IPS-11a (cell line): ENCODE results near the gene GNAO1.

Experiments
- H3K4me3 ChIP-seq: one replicate; pipeline ENCODE4 v1.5.1; 2013; ENCODE audit warnings: low read depth, low read length, control low read depth

Gene GNAO1

DNA sequence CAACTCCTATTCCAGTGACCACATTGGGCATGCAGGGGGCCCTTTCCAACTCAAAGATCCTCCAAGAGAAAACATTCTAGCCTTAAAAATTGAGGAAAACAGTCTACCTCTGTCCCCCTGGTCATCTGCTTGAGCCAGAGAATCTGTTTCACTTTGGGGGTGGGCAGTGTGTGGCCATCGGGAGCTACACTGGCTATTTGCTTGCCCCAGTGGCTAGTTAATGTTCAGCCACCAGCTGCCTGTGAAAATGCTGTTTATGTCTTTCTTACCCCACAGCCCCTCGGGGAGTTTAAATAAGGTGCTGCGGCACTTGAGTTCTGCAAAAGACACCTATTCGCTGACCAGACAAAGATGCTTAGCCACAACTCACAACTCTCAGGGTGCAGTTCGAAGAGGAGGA, 43.4 kb downstream of the GNAO1 start:
- no peak overlapping the region for H3K4me3 ChIP-seq

DNA sequence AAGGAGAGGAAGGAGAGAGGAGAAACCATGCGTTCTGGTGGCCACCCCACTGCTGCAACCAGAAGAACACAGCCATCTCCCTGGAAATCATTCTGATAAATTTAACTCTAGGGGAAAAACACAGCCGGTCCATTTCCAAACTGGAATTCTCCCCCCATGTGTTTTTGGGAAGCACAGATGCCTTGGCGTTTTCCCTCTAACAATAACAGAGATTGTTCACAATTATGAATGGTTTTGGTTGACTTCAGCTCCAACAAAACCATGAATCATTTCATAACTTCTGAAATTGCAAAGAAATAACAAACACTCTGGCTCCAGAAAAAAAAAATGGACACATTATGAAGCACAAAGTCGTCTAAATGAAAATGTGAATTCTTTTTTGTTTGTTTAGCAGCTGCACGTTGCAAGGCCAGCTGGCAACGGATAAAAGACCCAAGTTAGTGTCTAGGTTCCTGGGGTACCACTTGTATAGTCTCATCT, 46.2 kb downstream of the GNAO1 start:
- no peak overlapping the region for H3K4me3 ChIP-seq

DNA sequence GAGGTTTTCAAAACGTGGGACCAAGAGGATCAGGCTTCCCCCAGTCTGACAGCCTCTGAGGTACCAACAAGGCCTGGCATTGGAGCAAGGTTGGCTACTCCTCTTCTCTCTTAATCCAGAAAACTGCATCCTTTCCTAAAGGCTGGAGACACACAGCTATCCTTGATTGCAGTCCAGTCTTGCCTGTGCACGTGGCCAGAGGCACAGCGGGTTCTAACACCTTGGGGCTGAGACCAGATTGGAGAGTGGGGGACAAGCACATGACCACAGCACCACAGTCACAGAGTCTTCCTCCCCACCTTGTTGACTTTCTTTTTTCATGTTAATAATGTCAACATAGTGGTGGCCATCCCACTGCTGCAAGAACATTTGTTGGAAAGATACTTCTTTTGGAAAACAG, 46.9 kb downstream of the GNAO1 start:
- no peak overlapping the region for H3K4me3 ChIP-seq

DNA sequence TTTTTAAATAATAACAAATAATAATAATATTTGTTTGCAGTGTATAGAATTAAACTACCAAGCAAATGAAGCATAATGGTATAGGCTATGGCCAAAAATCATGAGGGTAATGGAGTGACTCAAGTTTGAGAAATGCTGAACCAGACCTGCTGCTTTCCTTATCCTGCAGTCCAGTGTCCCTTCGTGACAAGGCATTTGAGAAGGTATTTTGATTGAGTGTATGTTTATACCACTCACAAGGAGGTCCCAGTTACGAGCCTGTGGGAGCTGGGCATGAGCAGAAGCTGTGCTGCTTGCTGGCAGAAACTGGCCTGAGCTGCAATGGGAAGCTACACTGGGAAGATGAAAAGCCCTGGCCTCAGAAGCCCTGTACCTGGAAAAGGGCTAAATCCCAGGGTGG, 50.3 kb downstream of the GNAO1 start:
- no peak overlapping the region for H3K4me3 ChIP-seq

DNA sequence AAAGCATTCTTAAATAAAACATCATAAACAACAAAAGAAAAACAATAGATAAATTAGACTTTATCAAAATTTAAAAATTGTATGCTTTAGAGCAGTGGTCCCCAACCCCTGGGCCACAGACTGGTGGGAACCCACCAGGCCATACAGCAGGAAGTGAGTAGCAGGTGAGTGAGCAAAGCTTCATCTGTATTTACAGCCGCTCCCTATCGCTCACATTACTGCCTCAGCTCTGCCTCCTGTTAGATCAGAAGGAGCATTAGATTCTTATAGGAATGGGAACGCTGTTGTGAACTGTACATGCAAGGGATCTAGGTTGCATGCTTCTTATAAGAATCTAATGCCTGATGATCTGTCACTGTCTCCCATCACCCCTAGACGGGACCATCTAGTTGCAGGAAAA, 51.5 kb downstream of the GNAO1 start:
- H3K4me3 ChIP-seq, result no peak overlapping the region

DNA sequence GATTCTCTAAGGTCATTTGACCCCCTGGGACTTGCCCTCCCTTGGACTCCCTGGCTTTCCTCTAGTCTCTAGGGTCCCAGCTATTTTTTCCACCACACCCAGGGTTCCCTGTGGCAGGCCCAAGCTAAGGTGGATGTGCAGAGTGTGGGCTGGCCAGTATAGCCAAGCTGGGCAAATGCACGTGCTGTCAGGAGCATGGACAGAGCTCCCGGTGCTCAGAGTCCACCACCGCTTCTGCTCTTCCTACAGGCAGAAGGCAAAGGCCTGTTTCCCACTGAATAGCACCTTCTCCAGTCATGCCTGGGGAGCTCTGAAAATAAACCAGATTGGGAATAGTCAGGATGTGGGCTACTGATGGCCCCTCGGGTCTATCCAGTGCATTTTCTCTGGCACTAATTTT, 53.3 kb downstream of the GNAO1 start:
- H3K4me3 ChIP-seq, result no peak overlapping the region

DNA sequence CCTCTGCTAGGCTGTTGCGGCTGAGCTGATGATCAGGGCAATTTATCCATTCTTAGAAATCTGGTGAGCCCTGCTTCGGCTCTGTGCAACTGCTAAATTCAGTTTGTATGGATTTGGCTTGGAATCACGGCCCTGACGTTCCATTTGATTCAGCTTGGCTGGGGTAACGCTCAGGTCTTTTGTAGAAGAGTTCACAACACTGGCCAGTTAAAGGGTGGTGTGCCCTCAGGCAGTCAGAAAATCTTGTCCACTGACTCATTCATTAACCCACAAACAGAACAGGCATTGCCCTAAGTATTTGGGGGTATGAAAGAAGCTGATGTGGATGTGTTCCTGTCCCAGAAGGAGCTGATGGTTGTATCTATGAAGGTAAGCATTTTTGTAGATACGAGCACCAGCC, 53.9 kb downstream of the GNAO1 start:
- no peak overlapping the region for H3K4me3 ChIP-seq

DNA sequence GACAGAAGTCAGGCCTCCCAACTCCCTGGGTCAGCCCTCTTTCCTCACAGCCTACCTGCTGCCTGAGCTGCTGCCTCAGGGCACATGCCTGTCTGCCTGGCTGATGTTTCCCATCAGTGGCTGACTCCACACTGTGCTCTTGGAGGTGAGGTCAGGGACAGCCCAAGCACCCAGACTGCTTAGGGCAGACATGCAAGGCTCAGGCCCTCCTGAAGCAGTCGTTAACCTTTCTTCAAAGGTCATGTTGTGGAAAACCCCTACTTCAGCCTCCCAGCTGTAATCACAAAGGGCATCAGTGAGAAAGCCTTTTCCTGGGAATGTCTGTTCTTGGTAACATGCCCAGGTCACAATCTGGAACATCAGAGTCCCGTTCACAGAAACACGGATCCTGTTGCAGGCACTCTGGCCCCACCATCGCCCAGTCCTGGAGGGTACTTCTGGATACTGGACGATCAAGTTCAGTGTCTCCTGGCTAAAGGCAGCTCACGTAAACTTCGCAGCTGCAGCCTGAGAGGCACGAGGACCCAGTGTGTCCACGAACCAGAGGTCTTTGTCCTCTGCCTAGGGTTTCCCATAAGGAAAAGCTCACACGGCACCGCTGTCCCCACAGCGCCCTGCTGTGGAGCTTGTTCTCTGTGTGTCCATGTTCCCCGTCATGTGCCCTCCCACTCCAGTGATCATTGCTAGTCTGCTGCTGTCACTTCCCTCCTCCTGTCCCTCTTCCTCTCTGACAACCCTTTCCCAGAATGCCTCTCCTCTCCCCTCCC, 54.9 kb downstream of the GNAO1 start:
- H3K4me3 ChIP-seq, result no peak overlapping the region

DNA sequence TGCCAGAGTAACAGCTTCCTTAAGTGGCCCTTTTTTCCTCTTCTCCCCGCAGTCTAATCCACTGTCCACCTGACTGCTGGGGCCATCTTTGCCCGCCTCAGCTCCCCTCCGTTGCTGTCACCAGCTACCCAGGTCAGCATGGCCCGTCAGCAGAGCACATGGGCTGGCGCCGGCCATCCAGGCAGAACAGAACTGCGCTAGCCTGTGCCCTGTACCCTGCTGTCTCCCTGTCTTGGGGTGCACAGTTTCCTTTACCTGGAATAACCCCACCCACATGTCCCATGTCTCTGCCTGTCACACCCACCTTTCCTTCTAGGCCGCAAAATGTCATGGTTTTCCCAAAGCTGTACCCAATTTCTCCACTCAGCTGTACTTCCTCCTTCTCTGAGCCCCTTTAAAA, 55.7 kb downstream of the GNAO1 start:
- no peak overlapping the region for H3K4me3 ChIP-seq

DNA sequence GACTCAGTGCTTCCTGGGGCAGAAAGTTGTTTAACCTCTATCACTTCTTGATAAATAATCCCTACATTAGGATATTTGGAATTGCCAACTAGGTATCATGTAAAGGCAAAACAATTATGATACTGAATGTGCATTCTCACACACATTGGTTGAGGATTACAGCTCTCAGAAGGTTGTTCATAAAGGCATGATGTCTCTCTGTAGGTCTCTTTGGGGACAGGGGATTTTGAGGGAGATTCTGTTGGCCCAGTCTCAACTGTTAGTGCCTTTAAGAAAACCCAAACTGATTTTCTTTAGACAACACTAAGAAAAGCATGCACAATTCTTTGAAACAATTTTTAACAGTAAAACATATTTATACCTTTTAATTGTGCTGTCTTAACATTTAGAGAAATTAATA, 56.5 kb downstream of the GNAO1 start:
- no peak overlapping the region for H3K4me3 ChIP-seq

DNA sequence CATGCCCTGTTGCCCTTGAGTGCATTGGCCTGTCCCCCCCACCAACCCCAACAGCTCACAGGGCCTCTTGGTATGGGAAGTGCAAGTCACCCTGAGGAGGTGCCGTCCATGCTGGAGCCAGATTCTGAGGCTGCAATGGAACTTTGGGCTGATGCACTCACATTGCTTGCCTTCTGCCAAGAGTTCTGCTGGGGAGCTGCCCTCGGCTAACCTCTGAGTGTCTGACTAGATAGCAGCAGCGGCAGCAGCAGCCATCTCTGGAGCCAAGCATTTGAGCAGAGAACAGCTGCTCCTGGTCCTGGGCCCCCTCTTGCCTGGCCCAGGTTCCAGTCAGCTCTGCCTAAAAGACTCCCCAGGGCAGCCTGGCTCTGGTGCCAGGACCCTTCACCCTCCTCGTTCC, 61.5 kb downstream of the GNAO1 start:
- no peak overlapping the region for H3K4me3 ChIP-seq

DNA sequence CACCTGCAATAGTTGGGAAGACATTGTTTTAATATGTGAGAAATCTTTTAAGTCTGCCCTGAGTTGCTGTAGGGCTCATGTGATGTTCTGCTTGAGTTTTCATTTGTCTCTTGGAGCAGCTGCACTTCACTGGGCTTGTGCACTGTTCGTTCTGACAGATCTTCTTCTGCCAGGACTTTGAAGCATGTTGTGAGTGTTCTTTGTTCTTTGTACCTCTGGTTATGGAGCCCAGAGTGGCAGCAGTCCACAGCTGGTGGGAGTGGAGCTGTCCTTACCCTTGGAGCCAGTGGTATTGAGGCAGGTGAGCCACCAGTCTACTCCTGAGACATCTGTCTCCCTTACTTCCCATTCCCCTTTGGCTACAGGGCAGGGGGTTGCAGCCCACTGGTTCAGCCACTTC, 64.6 kb downstream of the GNAO1 start:
- no peak overlapping the region for H3K4me3 ChIP-seq

DNA sequence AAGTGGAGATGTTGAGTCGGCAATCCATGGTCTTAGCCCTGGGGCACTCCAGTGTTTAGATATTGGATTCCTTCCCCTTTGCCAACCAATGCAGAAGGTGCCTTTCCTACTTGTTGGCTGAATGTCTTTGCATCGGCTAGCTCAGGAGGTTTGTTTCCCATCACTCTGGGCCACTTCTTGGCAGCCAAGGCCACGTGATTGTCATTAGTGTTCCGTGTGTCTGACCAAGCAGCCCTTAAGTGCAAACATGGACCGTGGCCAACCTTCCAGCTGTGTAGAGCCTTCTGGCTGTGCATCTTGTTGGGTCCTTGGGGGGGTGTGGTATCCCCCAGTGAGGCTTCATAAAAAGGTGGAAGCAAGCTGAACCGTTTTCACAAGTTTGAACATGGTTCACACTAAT, 66.0 kb downstream of the GNAO1 start:
- no peak overlapping the region for H3K4me3 ChIP-seq

DNA sequence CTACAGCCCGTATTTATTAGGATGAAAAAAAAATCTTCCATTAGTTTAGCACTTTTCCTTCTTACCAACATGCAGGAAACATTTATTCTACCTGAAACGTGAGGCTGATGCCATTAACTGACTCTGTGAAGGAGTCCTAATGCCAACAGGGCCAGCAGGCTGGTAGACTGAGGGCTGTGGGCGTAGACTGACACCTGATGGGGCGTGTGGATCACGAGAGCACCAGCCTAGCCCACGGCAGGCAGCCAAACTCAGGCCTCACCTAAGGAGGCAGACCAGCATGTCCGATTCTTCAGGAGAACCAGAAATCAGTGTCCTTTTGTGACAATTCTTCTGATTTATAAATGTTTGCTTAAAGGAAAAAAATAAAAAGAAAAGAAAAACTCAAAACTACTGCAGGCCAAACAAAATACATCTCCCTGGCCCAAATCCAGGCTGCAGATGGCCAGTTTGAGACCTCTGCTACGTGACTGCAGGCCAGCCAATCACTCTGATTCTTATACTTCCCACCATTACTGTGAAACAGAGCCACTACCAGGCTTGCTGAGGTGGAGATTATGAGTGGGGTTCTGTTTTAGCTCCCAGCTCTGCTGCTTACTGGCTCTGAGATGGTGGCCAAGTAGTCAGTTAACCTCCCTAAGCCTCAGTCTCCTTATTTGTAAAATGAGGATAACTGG, 66.5 kb downstream of the GNAO1 start:
- no peak overlapping the region for H3K4me3 ChIP-seq

DNA sequence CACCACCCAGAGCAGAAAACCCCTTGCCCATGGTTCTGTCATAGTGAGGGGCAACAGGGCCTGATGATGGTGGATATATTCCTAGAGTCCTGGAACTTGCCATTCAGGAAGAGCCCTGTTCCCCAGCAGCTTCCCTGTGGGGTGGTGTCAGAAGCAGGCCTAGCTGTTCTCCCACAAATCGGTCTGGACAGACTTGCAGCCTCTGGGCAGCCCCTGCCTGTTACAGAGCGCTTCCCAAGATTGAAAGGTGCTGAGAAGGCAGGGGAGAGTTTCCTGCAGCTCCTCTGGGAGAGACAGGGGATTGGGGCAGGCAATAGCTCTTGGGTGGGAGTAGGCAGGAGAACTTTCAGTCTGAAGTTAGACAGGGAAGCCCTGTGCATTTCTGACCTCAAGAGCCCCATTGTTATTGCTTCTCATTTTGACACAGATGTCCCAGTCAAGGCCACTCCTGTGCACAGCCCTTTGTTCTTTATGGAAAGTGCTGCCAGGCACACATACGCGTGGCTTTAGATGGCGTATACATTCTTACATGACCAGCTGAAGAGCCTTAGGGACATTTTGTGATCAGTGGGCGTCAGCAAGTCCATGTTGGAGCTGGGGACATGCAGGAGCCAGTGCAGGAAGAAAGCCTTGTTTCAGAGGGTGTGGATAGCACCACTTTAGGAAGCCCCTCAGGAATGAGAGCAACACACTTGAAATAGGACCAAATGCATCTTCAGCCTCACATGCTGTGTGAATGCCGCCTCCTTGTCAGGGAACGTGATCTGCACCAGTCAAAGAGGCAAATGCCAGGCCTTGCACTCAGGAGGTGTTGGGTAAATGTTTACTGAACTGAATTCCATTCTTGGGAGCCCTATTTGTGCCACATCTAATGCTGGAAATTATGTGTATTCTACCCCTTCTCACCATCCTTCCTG, 67.5 kb downstream of the GNAO1 start:
- no peak overlapping the region for H3K4me3 ChIP-seq

DNA sequence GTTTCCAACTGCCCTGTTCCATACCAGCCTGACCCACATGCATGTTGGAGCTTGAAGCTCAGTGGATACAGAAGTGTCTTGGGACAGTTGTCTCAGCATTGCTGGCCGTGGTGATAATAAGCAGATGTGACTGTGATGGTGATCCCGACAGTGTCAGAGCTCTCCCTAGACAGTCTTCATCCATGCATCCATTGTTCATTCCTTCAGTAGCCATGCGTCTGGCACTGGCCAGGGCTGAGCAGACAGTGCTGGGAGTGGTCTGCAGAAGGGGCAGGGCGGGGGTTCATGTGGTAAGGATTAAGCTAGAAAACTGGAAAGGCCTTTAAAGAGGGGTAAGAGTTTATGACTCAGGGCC, 68.1 kb downstream of the GNAO1 start:
- no peak overlapping the region for H3K4me3 ChIP-seq

DNA sequence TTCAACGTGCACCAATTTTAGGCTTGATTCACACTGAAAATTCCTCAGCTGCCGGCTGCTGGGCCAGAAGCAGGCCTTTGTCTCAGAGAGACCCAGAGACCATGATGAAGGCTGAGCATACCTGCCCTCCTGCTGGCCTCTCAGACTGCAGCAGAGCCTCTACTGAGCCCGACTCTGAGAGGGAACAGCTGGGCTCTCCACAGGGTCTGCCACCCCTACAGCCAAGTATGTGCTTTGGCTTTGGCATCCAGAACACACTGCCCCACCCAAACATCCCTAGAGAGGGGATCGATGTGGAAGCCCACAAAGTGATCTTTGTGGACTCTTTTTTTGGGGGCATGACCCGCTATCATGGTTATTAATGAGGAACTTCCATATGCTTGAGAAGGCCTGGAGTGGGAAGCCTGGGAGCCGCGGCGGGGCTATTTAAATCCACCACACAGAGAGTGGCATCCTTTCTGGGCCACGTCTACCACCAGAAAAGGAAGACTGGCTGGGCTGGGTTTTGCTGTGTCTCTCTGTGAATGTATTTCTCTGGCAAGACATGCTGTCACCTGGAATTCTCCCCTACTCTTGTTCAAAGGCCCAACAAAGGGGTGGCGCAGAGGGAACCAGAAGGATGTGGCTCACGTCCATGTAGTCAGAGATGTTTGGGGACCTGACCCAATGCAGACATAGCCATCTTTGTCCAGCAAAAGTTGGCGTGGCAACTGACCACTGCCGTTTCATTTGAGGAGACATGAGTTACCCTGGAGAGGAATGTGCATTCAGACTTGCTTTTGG, 69.3 kb downstream of the GNAO1 start:
- no peak overlapping the region for H3K4me3 ChIP-seq

DNA sequence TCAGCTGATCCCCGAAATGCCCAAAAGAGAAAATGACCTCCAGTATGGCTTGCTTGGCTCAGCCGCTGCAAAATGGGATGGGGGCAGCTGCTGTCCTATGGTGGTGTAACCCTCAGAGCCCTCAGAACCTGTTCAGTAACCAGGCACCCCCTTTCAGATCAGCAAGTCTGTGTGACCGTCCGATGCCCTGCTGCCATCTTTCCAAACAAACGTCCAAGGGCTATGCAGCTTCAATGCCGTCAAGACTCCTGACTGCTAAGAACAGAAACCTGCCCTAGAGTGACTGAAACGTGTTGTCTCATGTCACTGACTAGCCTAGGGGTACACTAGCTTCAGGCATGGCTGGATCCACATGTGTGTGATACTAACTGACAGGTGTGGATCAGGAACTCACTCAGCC, 70.4 kb downstream of the GNAO1 start:
- no peak overlapping the region for H3K4me3 ChIP-seq

DNA sequence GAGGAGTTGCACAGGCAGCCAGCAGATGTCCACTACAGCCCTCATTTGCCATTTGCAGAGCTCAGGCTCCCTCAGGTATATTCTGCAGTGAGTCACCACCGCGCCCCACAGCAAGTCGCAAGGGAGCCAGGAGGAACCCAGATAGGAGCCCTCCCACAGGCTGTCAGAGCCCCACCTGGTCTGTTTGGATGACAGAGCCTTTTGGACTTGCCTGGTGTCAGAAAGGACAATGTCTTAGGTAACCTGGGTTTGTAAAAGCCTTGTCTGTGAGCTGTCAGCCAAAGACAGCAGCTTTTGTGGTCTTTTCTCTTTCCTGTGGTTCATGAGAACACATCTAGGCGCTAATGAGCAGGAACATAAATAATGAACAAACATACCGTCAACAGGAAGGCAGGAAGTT, 70.9 kb downstream of the GNAO1 start:
- no peak overlapping the region for H3K4me3 ChIP-seq

DNA sequence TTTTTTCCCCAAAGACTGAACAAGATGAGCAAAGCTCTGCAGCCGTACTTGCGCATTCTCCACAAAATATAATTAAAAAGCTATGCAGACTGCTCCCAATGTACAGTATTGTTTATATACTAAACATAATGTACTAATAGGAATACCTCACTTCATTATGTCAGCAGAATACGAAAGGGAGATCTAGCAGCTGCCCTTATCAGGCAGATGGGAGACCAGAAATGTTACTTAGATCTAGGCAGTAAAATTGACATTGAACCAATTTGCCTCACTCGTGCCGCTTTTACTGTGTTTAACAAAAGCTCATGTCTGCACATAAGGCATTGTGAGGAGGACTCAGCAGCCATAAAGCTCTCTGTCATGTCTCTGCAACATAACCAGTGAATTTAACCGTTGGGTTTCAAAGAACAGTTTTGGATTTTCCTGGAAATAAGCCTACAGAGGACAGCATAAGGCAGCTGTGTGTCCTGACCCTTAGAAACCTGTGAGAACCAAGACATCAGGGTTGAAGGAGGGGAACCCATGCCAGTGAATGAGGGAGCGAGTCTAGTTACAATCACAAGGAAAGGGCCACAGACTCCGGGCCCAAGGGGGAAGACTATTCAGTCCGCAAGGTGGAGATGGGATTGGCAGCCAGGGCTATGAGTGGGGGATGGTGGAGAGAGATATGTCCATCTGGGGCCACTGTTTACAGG, 71.4 kb downstream of the GNAO1 start:
- no peak overlapping the region for H3K4me3 ChIP-seq
